HepG2 (cell line): Measurements from ENCODE around the gene CABLES2. TPM values are rescaled to one million over a fixed set of nuclear protein-coding genes. Genes with fewer than 3 reads are reported as not detected.

Source experiments
- ARNT2 ChIP-seq: sonication (generic); formaldehyde crosslinking; IDR thresholded peaks from 2 replicates; pipeline ENCODE4 v1.8.0; 2022; ENCODE audit warnings: mild to moderate bottlenecking, low read depth, missing genetic modification reagents, moderate library complexity
- ARNTL ChIP-seq: sonication (generic); formaldehyde crosslinking; IDR thresholded peaks from 2 replicates; pipeline ENCODE4 v1.4.0; 2020; ENCODE audit warnings: mild to moderate bottlenecking, missing genetic modification reagents
- CBX5 ChIP-seq: sonication (generic); formaldehyde crosslinking; IDR thresholded peaks from 2 replicates; pipeline ENCODE4 v1.4.0; 2020; ENCODE audit warnings: missing genetic modification reagents, borderline replicate concordance
- GATA4 ChIP-seq: sonication (generic); IDR thresholded peaks from 2 replicates; pipeline ENCODE4 v1.6.1; 2016; ENCODE audit warnings: antibody characterized with exemption, low read depth, borderline replicate concordance
- KLF15 ChIP-seq: sonication (generic); formaldehyde crosslinking; IDR thresholded peaks from 2 replicates; pipeline ENCODE4 v1.8.1; 2023; ENCODE audit warnings: borderline replicate concordance, mild to moderate bottlenecking, inconsistent platforms, missing genetic modification reagents, mixed read lengths
- NFE2L1 ChIP-seq: sonication (generic); formaldehyde crosslinking; IDR thresholded peaks from 2 replicates; pipeline ENCODE4 v1.4.0; 2020; ENCODE audit warnings: missing genetic modification reagents, mild to moderate bottlenecking, borderline replicate concordance
- PLRG1 ChIP-seq: fragments of 450-650 bp; conservative IDR thresholded peaks from 2 replicates; pipeline ENCODE4 v1.6.1; 2016
- POLR2G ChIP-seq: fragments of 200-400 bp; formaldehyde crosslinking; IDR thresholded peaks from 2 replicates; pipeline ENCODE4 v1.6.1; 2018; ENCODE audit warnings: mild to moderate bottlenecking, low read depth, low read length, moderate library complexity
- PPARG ChIP-seq: conservative IDR thresholded peaks from 2 replicates; pipeline ENCODE4 v1.6.1; 2016; ENCODE audit warnings: missing biosample characterization, missing genetic modification reagents
- SIN3B ChIP-seq: fragments of 150-350 bp; IDR thresholded peaks from 2 replicates; pipeline ENCODE4 v1.6.1; 2014; ENCODE audit warnings: low read length
- SP140L ChIP-seq: sonication (generic); formaldehyde crosslinking; IDR thresholded peaks from 2 replicates; pipeline ENCODE4 v1.4.0; 2020; ENCODE audit warnings: missing genetic modification reagents, borderline replicate concordance
- SSRP1 ChIP-seq: IDR thresholded peaks from 2 replicates; pipeline ENCODE4 v1.6.1; 2016; ENCODE audit warnings: control low read depth
- ZNF841 ChIP-seq: sonication (generic); formaldehyde crosslinking; IDR thresholded peaks from 2 replicates; pipeline ENCODE4 v1.8.1; 2023; ENCODE audit warnings: missing genetic modification reagents, borderline replicate concordance
- ZSCAN31 ChIP-seq: sonication (generic); formaldehyde crosslinking; IDR thresholded peaks from 2 replicates; pipeline ENCODE4 v1.5.0; 2020; ENCODE audit warnings: low read depth, mild to moderate bottlenecking, missing genetic modification reagents
- polyA plus RNA-seq, 8 experiments: library from polyadenylated mRNA; depleted of rRNA in 3 of 8; stranded (reverse) in 7 of 8; unstranded in 1 of 8; fragments of >200 nt; fragmentation: Illumina TruSeq in 4 of 8; extraction: Trizol in 4 of 8; gene quantifications; 2 replicates each; pipeline versions ENCODE4 v1.2.1 to v1.2.3, GENCODE V29; 2011 to 2016; ENCODE audit warnings: low read depth in 4 of 8, missing spikeins in 1 of 8, mixed read lengths in 1 of 8; ENCODE audit not compliant: insufficient read depth in 1 of 8
- total RNA-seq, 5 experiments: library from RNA; depleted of rRNA; stranded (reverse); fragments of >200 nt; fragmentation: Illumina TruSeq; extraction: Trizol; gene quantifications; 2 replicates each; pipeline ENCODE4 v1.2.3, GENCODE V29; 2016; ENCODE audit warnings: low read depth in 1 of 5
- TF ChIP-seq, protein P1 (sequence below), 2 experiments: sonication (generic) in 1 of 2; formaldehyde crosslinking in 1 of 2; IDR thresholded peaks; 2 replicates each; pipeline versions ENCODE4 v1.4.0 to v1.6.1; 2018 to 2020; ENCODE audit warnings: missing genetic modification reagents in 2 of 2, borderline replicate concordance in 1 of 2, low read depth in 1 of 2, mild to moderate bottlenecking in 1 of 2, missing biosample characterization in 1 of 2
- TF ChIP-seq, protein P2 (sequence below): sonication (generic); formaldehyde crosslinking; IDR thresholded peaks from 2 replicates; pipeline ENCODE4 v1.5.0; 2020; ENCODE audit warnings: missing genetic modification reagents, mild to moderate bottlenecking, borderline replicate concordance
- TF ChIP-seq, protein P3 (sequence below): sonication (generic); formaldehyde crosslinking; IDR thresholded peaks from 2 replicates; pipeline ENCODE4; 2020; ENCODE audit warnings: missing genetic modification reagents, mild to moderate bottlenecking, borderline replicate concordance
- TF ChIP-seq, protein P4 (sequence below): sonication (generic); formaldehyde crosslinking; IDR thresholded peaks from 2 replicates; pipeline ENCODE4 v1.9.0; 2021; ENCODE audit warnings: missing genetic modification reagents, mild to moderate bottlenecking, borderline replicate concordance
- TF ChIP-seq, protein P5 (sequence below): sonication (generic); formaldehyde crosslinking; IDR thresholded peaks from 2 replicates; pipeline ENCODE4 v1.8.1; 2023; ENCODE audit warnings: missing genetic modification reagents, inconsistent platforms, borderline replicate concordance

CABLES2 gene
- total and polyA plus RNA-seq, 2 of the 13 experiments (the other 11 are each of a cell fraction or from before 2014, with no cell fraction given): 5.2 to 9.7 TPM

DNA sequence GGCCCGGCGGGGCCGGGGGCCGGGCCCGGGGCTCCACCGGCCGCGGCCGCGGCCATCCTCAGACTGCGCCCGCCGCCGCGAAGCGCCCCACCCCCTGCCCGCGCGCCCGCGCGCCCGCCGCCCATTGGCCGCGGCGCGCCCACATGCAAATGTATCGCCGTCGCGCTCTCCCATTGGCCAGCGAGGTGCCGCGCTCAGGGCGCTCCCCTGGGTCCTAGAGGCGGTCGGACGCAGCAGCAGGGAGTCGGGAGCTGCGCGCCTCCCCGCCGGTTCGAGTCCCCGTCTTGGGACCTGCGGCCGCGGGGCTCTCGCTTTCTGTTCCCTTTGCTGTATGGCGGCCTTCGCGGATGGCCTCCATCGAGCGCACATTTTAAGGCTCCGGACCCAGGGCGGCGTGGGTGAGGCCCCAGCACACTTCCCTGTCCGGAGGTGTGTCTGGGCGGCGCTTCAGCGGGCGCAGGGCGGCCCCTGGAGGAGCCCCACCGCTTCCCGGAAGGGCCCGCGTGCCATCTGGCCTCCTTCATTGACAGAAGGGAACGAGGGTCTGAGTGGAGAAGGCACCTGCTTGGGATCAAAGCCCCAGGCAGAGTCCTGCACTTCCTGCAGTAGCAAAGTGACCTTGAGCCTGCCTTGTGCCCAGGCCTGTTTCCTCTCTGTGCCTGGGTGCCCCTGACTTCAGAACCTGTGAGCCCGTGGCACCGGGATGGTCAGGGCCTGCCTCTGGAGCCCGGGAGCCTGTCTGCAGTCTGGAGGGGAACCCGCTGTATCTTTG, at the start of gene CABLES2 (continued):
- TF ChIP-seq GATA4: no peak
- TF ChIP-seq SP140L: no peak
- peak; percentile 98 for TF ChIP-seq ZSCAN31 (CRISPR knock-in tag)
- no peak for TF ChIP-seq ZNF841
- TF ChIP-seq NFE2L1 (CRISPR knock-in tag): peak; percentile 50; the same call in 1 of the 2 replicates
- TF ChIP-seq ARNT2 (CRISPR knock-in tag): peak; percentile 95
- TF ChIP-seq, protein P1, sequence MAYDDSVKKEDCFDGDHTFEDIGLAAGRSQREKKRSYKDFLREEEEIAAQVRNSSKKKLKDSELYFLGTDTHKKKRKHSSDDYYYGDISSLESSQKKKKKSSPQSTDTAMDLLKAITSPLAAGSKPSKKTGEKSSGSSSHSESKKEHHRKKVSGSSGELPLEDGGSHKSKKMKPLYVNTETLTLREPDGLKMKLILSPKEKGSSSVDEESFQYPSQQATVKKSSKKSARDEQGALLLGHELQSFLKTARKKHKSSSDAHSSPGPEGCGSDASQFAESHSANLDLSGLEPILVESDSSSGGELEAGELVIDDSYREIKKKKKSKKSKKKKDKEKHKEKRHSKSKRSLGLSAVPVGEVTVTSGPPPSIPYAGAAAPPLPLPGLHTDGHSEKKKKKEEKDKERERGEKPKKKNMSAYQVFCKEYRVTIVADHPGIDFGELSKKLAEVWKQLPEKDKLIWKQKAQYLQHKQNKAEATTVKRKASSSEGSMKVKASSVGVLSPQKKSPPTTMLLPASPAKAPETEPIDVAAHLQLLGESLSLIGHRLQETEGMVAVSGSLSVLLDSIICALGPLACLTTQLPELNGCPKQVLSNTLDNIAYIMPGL (CRISPR knock-in tag; IDR thresholded peaks at IDR 0.05; ENCODE audit: borderline replicate concordance in 1 of 2, low read depth in 1 of 2): peak; percentile 30 to 93; a peak in 3 of 4 replicates
- peak; percentile 58; the same call in 1 of the 2 replicates for TF ChIP-seq SSRP1
- TF ChIP-seq, protein P2, sequence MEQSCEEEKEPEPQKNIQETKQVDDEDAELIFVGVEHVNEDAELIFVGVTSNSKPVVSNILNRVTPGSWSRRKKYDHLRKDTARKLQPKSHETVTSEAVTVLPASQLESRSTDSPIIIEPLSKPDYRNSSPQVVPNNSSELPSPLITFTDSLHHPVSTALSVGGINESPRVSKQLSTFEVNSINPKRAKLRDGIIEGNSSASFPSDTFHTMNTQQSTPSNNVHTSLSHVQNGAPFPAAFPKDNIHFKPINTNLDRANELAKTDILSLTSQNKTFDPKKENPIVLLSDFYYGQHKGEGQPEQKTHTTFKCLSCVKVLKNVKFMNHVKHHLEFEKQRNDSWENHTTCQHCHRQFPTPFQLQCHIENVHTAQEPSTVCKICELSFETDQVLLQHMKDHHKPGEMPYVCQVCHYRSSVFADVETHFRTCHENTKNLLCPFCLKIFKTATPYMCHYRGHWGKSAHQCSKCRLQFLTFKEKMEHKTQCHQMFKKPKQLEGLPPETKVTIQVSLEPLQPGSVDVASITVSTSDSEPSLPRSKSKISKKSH (CRISPR knock-in tag): peak; percentile 93; the same call in 1 of the 2 replicates
- TF ChIP-seq POLR2G: no peak
- TF ChIP-seq, protein P3, sequence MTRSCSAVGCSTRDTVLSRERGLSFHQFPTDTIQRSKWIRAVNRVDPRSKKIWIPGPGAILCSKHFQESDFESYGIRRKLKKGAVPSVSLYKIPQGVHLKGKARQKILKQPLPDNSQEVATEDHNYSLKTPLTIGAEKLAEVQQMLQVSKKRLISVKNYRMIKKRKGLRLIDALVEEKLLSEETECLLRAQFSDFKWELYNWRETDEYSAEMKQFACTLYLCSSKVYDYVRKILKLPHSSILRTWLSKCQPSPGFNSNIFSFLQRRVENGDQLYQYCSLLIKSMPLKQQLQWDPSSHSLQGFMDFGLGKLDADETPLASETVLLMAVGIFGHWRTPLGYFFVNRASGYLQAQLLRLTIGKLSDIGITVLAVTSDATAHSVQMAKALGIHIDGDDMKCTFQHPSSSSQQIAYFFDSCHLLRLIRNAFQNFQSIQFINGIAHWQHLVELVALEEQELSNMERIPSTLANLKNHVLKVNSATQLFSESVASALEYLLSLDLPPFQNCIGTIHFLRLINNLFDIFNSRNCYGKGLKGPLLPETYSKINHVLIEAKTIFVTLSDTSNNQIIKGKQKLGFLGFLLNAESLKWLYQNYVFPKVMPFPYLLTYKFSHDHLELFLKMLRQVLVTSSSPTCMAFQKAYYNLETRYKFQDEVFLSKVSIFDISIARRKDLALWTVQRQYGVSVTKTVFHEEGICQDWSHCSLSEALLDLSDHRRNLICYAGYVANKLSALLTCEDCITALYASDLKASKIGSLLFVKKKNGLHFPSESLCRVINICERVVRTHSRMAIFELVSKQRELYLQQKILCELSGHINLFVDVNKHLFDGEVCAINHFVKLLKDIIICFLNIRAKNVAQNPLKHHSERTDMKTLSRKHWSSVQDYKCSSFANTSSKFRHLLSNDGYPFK (CRISPR knock-in tag): peak; percentile 74
- TF ChIP-seq PLRG1: no peak
- peak; percentile 72 for TF ChIP-seq ARNTL
- TF ChIP-seq SIN3B: peak; percentile 50; the same call in 1 of the 2 replicates
- peak; percentile 88 for TF ChIP-seq CBX5 (CRISPR knock-in tag)
- TF ChIP-seq, protein P4, sequence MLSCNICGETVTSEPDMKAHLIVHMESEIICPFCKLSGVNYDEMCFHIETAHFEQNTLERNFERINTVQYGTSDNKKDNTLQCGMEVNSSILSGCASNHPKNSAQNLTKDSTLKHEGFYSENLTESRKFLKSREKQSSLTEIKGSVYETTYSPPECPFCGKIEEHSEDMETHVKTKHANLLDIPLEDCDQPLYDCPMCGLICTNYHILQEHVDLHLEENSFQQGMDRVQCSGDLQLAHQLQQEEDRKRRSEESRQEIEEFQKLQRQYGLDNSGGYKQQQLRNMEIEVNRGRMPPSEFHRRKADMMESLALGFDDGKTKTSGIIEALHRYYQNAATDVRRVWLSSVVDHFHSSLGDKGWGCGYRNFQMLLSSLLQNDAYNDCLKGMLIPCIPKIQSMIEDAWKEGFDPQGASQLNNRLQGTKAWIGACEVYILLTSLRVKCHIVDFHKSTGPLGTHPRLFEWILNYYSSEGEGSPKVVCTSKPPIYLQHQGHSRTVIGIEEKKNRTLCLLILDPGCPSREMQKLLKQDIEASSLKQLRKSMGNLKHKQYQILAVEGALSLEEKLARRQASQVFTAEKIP (CRISPR knock-in tag): no peak
- TF ChIP-seq, protein P5, sequence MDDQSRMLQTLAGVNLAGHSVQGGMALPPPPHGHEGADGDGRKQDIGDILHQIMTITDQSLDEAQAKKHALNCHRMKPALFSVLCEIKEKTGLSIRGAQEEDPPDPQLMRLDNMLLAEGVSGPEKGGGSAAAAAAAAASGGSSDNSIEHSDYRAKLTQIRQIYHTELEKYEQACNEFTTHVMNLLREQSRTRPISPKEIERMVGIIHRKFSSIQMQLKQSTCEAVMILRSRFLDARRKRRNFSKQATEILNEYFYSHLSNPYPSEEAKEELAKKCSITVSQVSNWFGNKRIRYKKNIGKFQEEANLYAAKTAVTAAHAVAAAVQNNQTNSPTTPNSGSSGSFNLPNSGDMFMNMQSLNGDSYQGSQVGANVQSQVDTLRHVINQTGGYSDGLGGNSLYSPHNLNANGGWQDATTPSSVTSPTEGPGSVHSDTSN: peak; percentile 85; the same call in 1 of the 2 replicates
- peak; percentile 47 for TF ChIP-seq PPARG (CRISPR knock-in tag)
- TF ChIP-seq KLF15 (CRISPR knock-in tag): peak; percentile 85; the same call in 1 of the 2 replicates
